Cardiac ventricle fibroblast (primary cell): ENCODE measurements around the gene LGALS16. TPM values are rescaled to one million over a fixed set of nuclear protein-coding genes. Genes with fewer than 3 reads are reported as not detected.

Source experiments
- total RNA-seq: library from RNA; depleted of rRNA; stranded (reverse); fragments of >200 nt; gene quantifications from 2 replicates; pipeline ENCODE4 v1.2.3, GENCODE V29; 2015

Gene LGALS16
- total RNA-seq = not detected in 2 replicates

GRCh38 chr19:39655613-39656012 is at the start of gene LGALS16:
Gene LGALS16 (plus strand): TSS chr19:39655913. CDS start chr19:39655962, 49 bp downstream.

GRCh38 chr19:39704181-39705044 is 48.7 kb downstream of the LGALS16 start, which contains the start of gene LGALS14:
Gene LGALS14 (plus strand): TSS chr19:39704481. CDS start chr19:39704529, 48 bp downstream.

Other genes starting within 250 kb of the LGALS16 start
- 61.9 and 72.9 TPM in 2 replicates for gene ZFP36, start 249.1 kb upstream of the LGALS16 start, total RNA-seq
- gene PLEKHG2, start 243.2 kb upstream of the LGALS16 start, total RNA-seq = 21.7 and 31.7 TPM in 2 replicates
- 979 and 1,035 TPM in 2 replicates for gene RPS16, start 220.0 kb upstream of the LGALS16 start, total RNA-seq
- 75.4 and 89.8 TPM in 2 replicates for gene SUPT5H, start 210.3 kb upstream of the LGALS16 start, total RNA-seq
- 49.4 and 51.1 TPM in 2 replicates for gene TIMM50, start 175.1 kb upstream of the LGALS16 start, total RNA-seq
- 0.50 and 0.68 TPM in 2 replicates for gene DLL3, start 157.0 kb upstream of the LGALS16 start, total RNA-seq
- not detected in 2 replicates for gene SELENOV, start 140.8 kb upstream of the LGALS16 start, total RNA-seq
- 1.5 and 1.6 TPM in 2 replicates for gene EID2B, start 123.1 kb upstream of the LGALS16 start, total RNA-seq
- gene EID2, start 115.8 kb upstream of the LGALS16 start, total RNA-seq = 9.4 and 12.3 TPM in 2 replicates
- gene LGALS13, start 53.4 kb upstream of the LGALS16 start, total RNA-seq = not detected in 2 replicates
- not detected in 2 replicates for gene LGALS14, start 48.6 kb downstream of the LGALS16 start, total RNA-seq
- gene CLC, start 82.1 kb downstream of the LGALS16 start, total RNA-seq = not detected in 2 replicates
- not detected in 2 replicates for gene LEUTX, start 122.9 kb downstream of the LGALS16 start, total RNA-seq
- gene DYRK1B, start 178.2 kb downstream of the LGALS16 start, total RNA-seq = 12.7 and 13.0 TPM in 2 replicates
- gene FBL, start 190.5 kb downstream of the LGALS16 start, total RNA-seq = 124 and 129 TPM in 2 replicates